GM10248 (cell line): ENCODE data around the gene VEGFA.
A peak's percentile ranks its signal among the peaks of the same experiment; 100 is the strongest.

Experiments used
- CTCF ChIA-PET: fragments of 300-600 bp; sonication (Branson Sonifier 250); formaldehyde crosslinking; extraction: SDS; loops from one replicate; lab custom pipeline; 2021; ENCODE audit warnings: antibody characterized with exemption; lab: Yijun Ruan, JAX
- POLR2A ChIA-PET: fragments of 350-650 bp; sonication (Branson Sonifier 250); formaldehyde crosslinking; extraction: SDS; loops from one replicate; lab custom pipeline; 2020; ENCODE audit warnings: antibody characterized with exemption; lab: Yijun Ruan, JAX
- DNase-seq: peaks from one replicate; pipeline ENCODE4 v3.0.0; 2012; ENCODE audit errors: extremely low spot score
- CTCF ChIP-seq: IDR thresholded peaks from 2 replicates; pipeline ENCODE4 v1.5.1; 2012; ENCODE audit warnings: mild to moderate bottlenecking, low read depth; ENCODE audit errors: extremely low read depth, missing control alignments, control extremely low read depth

Gene VEGFA

DNA sequence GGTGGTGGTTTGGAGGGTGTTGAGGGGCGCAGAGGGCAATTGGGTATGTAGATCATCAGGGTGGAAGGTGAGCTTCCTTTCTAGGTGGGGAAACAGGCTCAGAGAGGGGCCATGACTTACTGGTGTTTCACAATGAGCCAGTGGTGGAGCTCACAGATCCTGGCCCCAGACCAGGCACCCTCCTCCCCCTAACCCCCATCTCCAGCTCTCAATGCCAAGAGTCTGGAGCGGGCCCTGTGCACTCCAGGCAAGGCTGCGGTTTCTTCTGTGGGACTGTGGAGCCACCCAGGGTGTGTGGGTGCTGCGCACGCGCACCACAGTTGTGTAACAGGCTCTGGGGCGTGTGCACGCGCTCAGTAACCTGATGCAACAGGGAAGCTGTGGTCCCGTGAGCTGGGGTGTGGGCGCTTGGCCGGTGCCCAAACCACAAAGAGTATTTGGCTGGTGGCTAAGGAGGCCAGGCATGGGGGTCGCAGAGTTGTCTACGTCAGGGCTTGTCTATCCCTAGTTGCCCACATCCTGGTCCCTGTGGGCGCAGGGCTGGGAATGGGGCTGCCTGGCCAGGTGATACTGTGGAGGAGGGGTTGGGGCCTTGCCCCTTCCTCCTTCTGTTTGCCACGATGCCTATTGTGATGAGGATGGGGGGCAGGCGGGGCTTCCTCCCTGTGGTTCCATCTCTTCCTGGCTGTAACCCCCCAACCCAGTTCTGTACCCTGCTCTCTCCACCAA is 44.9 kb upstream of the VEGFA start:
- TF ChIP-seq CTCF: no peak
- ChIA-PET POLR2A (interaction anchor here (1.0 to 1.2 kb wide), 2 partner anchors 11 to 522 kb away, joined by 3 read pairs; partner anchors contain the start of gene HSP90AB1), CTCF (interaction anchor here (0.8 to 2.7 kb wide), 31 partner anchors 10 to 588 kb away, joined by 3 to 36 read pairs (median 5); partner anchors contain the start of genes AARS2 and VEGFA)
- DNase-seq: peak; percentile 82

GRCh38 chr6:43725643-43726580 is 44.1 kb upstream of the VEGFA start:
- TF ChIP-seq CTCF: no peak
- DNase-seq: no peak
- POLR2A ChIA-PET: interaction anchor here (1.2 kb wide), 1 partner anchor 521 kb away, joined by 3 read pairs; the partner anchor contains the start of gene HSP90AB1
- CTCF ChIA-PET: interaction anchor here (1.0 to 2.7 kb wide), 9 partner anchors 9 to 354 kb away, joined by 3 to 36 read pairs (median 23); partner anchors contain the start of gene VEGFA

DNA sequence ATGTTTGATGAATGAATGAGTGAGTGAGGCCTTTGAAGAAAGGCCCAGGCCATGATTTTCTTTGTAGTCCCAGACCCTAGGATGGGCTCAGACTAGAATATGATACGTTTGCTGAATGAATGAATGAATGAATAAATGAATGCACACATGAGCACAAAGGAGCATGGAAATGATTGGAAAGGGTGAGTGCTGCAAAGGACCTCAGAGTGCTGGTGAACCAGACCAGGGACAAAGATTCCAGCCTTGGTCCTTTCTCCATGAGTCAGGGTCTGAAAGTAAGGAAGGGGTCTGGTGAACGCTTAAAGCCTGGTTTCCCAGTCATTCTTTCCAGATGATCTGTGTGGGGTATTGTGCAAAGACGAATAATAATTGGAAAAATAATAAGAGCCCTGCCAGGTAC is 42.4 kb upstream of the VEGFA start:
- DNase-seq: no peak
- TF ChIP-seq CTCF: no peak
- POLR2A ChIA-PET: no interaction called here
- CTCF ChIA-PET: interaction anchor here (0.8 to 1.3 kb wide), 6 partner anchors 12 to 351 kb away, joined by 3 to 8 read pairs (median 4); no protein-coding TSS in a partner anchor

- DNase-seq: no peak
- ChIA-PET CTCF (interaction anchor here (0.8 to 1.3 kb wide), 5 partner anchors 11 to 351 kb away, joined by 3 to 8 read pairs (median 4); no protein-coding TSS in a partner anchor), POLR2A (no interaction called here)
- TF ChIP-seq CTCF: no peak
These were observed 41.4 kb upstream of the VEGFA start for GRCh38 chr6:43728586-43728985.

DNA sequence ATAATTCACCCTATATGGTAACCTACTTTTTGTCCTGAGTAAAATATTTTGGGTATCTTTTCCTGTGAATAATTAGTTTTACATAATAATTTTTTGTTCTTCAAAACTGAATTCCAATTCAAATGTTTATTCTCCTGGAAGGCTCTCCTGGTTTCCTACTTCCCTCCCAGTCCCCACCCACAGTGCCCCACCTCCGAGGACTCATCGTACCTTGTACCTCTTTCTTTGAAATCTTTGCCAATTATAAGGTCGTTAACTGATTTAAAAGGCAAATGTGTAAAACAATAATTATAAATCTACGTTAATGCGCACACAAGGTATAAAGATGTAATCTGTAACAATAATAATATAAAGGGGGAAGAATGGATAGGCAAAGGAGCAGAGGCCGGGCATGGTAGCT is 40.5 kb upstream of the VEGFA start:
- no peak for TF ChIP-seq CTCF

DNA sequence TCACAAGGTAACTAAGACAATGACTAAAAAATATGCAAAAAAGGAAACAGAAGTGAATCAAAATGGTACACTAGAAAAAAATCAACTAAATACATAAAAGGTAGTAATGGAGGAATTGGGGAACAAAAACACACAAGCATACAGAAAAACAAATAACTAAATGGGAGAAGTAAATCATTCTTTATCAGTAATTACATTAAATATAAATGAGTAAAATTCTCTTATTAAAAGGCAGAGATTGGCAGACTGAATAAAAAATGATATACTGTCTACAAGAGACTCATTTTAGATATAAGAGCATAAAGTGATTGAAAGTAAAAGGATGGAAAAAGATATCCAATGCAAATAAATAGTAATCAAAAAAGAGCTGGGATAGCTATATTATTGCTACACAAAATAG is 39.4 kb upstream of the VEGFA start:
- no peak for DNase-seq
- POLR2A ChIA-PET: no interaction called here
- CTCF ChIA-PET: interaction anchor here (1.1 kb wide), 1 partner anchor 28 kb away, joined by 3 read pairs; no protein-coding TSS in a partner anchor
- TF ChIP-seq CTCF: no peak

More for the DNA sequence above, 40.5 kb upstream of the VEGFA start:
- POLR2A ChIA-PET: no interaction called here
- no peak for DNase-seq
- CTCF ChIA-PET: no interaction called here
